Hematopoietic multipotent progenitor cell treated with erythropoietin and hydrocortisone succinate and interleukin-3 and kit ligand, for 8 days (in vitro differentiated cells): Measurements from ENCODE around the gene KRT24.

Source experiments
- DNase-seq: peaks from one replicate; pipeline ENCODE4 v3.0.0-alpha.2; 2015

Gene KRT24

DNA sequence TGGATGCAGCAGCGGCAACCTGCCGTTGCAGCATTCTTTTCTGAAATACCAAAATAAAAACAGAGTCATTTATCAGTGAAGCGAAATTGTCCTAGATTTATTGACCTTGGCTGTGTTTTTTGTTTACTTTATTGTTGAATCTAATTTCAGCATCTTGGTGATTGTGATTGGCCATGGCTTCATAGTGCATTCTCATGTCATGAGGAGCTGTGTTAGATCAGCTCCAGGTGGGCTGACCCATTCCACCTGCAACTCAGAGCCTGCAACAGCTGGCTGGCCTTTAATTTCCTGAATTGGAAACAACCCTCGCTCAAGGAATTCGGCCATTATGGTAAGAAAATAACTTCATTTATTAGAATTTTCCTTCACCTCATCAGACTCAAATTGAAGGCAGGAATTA is 16.4 kb downstream of the KRT24 start:
- no peak for DNase-seq

DNA sequence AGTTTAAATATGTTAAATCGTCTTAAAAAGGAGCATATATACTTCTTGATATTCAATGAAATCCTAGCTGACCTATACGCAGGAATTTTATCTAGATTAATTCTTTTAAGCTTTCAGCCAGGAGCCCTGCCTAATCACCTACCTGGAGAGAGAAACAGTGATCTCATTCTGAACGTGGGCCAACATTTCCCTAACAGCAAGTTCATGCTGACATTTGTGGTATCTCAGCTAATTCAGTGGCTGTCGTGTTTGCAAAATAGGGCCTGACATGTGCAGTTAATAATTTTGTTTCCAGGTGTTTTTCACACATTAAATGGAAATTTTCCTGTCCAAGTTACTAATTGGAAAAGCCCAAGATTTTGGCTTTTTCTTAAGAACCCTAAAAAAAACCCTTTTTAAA is 17.4 kb downstream of the KRT24 start:
- no peak for DNase-seq

DNA sequence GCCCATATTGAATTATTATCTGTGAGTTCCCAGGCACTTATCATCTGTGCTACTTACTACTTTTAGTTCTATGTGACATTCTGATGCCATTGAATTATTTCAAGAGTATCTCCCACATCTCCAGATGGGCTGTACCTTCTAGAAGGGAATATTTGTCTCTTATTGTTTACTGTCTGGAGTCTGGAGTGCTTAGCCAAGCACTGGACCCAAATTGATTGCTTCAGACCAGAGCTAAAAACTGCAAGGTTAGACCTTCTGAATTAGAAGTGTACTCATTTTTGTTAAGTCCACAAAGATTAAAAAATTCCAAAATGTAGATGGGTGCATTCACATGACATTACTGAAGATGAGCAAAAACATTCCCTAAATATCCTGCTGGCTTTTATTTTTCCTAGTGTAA is 22.6 kb downstream of the KRT24 start:
- DNase-seq, result no peak

DNA sequence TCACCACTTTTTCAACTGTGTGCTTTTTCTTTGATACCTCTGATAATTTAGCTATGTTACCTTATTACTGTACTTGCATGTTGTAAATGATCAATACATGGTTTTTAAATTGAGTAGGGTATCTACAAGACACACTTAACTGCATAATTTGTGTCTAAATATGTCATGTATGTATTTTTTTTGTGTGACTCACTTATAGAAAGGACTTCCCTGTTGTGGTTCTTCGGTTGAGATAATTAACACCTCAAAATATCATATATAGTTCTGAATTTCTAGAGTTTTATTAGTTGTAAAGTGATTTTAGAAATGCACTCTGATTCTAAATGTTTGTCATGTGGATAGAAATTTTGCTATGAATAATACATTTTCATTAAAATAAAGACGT is 24.0 kb downstream of the KRT24 start:
- no peak for DNase-seq

DNA sequence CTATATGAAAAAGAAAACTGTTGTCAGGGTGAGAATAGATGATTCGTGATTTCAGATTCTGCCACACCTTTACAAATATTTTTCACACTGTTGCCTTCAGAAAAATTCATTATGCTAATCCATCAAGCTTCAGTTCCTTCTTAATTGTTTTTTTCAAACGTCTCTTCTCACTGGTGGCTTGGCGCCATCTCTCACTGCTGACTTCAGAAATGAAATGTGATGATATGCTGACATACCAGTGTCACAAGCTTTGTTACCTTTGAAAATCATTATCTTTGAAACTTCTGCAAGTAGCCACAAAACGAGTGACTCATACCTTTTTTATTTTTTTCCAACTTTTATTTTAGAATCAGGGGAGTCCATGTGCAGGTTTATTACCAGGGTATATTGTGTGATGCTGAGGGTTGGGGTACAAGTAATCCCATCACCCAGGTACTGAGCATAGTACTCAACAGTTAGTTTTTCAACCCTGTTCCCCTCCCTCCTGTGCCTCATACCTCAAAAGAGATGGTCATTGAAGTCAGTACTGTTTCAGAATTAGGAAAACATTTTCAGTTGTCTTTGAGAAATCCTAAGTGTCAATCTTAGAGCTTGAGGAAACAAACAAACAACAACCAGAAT is 24.5 kb downstream of the KRT24 start:
- DNase-seq, result no peak

DNA sequence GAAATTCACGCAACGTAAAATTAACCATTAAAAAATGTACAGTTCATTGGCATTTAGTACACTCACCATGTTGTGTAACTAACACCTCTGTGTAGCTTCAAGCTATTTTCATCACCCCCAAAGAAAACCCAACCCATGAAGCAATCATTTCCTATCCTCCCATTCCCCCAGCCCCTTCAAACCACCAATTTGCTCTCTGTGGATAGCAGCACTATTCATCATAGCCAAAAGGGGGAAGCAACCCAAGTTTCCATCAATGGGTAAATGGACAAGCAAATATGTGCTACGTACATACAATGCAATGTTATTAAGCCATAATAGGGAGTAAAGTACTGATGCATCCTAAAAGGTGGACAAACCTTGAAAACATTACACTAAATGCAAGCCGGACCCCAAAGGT is 27.6 kb downstream of the KRT24 start:
- no peak for DNase-seq

DNA sequence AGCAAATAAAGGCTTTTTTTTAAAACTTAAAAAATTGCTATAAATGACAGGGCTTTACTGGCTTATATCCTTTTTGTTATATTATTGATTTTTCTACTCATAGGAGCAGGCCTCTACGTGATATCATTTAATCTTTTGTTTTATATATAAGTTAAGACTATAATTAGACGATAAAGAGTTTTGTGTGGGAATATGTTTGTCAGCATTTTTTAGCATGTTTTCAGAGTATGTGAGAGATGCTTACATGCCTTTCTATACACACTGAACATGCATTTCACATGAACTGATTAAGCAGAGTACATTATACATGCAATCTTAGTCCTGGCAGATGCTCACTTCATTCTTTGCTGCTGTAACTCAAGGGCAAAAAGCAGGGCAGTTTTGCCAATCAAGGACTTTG is 30.9 kb downstream of the KRT24 start:
- no peak for DNase-seq

DNA sequence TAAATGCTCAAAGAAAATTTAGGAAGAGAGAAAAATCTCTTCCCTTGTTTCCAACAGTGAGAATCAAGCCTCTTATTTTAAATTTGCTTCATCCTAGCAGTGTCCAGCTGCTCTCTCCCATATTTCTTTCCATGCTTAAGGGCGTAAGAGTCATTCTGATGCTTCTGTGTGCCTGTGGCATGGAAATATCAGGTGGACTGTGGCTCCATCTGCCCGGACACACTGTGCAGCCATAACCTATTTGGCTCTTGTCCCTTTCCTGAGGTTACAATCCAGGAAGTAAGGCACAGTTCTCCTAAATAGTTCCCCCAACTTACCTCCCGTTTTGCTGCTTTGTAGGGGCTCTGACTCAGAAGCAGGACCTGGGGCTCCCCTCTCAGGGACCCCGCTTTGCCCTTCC is 32.3 kb downstream of the KRT24 start:
- DNase-seq, result no peak

DNA sequence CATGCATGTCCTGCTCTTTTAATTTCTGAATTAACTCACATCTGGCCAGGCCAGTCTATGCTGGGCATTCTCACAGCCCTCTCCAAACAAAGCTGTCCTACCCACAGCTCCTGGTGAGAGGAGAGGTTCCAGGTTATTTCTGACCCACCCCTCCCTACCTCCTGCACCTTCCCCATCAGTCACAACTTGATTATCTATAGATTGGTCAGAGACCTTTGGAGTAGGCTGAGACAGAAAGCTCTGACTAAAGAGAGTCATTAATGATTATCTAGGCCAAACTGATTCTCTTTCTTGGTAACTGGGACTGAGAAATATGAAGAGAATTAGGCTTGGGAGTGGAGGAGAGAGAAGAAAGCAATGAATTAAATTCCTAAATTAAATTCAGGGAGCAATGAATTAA is 37.2 kb downstream of the KRT24 start:
- no peak for DNase-seq

DNA sequence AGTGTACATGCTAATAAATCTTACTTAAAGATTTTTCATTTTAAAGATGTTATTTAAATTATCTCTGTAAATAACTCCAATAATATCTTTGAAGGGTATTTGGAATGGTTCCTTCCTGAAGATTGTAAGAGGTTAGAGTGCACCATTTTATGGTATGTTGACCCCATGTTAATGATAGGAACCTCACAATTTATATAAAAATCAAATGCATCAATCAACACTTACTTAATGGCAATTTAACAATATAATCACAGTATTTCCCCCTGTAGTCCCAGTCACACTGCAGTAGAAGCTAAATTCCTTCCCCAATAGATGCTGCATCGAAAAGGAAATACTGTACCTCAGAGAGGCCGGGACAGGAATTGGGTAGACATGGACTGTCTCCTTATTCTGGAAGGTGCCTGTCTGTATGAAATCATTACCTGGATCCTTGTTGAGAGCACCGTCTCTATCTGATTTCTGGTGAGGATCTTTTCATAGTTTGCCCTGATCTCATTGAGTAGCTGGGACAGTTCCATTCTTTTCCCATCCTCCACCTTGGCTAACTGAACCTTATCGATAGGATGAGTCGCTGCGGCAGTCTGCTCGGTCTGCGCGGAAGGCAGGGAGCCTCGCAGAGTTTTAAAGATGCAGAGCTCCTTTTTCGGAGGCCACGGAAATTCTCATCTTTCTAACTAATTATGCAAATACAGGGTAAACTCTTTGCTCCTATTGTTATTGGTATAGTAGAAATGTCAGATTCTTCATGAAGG is 38.8 kb downstream of the KRT24 start, which contains the start of gene KRT222:
KRT222 (minus strand) TSS at position 596 of the 752 bp plus-strand sequence; CDS start at position 518, 78 bp downstream.
- DNase-seq, result no peak

DNA sequence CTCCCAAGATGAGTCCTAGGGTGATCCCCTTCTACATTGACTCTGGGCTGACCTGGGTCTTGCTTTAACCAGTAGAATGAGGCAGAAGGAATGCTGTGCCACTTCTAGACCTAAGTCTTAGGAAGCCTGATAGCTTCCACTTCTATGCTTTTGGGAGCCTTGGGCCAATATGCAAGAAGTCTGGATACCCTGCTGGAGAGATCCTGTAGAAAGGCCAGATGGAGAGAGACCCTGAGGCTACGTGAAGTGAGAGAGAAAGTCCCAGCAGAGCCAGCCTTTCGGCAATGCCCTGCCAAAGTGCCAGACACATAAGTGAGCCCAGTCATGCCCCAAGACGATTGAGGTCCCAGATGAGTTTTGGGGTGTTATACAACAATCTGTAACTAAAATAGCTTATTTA is 40.3 kb downstream of the KRT24 start:
- no peak for DNase-seq

DNA sequence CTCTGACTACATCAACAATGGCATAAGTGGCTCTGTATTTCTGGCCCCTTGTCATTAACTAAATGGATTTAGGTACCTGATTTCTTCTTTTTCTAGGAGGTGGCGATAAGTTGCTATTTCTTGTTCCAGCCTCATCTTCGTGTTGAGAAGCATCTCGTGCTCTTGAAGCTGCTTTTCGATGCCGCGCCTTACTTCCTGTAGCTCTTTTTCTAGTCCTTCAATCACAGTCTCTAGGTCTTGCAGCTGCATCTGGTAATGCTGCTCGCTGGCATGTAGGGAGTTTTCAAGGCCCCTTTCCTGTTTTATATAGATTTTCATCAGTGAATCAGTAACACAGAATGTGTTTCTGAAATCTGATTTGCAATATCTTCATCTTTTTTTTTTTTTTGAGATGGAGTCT is 43.6 kb downstream of the KRT24 start:
- no peak for DNase-seq

DNA sequence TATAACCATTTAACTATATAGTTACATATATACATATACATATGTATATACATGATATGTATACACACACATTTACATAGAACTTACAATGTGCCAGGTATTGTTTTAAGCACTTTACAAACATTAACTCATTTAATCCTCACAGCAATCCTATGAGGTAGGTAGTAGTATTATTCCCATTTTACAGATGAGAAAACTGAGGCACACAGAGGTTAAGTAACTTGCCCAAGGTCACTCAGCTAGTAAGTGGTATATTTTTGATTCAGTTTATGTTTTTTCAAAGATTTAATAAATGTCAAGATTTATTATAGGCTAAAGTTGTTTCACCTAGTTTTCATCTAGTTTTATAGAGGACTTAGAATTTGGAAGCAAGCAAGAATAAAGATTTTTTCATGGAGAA is 45.2 kb downstream of the KRT24 start:
- DNase-seq, result no peak

DNA sequence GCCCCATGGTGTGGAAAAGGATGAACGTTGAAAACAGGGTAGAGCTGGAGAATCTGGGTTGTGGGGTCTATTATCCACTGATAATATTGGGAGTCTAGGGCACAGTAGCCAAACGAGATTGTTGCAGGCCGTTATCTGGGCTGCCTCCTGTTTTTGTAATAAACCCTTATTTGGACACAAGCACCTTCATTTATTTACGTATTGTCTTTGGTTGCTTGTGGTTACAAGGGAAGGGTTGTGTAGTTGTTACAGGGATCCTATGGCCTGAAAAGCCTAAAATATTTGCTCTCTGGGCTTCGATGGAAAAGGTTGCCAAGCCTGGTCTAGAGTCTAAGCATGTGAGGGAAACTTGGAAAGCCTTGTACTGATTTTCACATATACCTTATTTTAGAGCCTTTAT is 51.6 kb downstream of the KRT24 start:
- peak; percentile 10 for DNase-seq

DNA sequence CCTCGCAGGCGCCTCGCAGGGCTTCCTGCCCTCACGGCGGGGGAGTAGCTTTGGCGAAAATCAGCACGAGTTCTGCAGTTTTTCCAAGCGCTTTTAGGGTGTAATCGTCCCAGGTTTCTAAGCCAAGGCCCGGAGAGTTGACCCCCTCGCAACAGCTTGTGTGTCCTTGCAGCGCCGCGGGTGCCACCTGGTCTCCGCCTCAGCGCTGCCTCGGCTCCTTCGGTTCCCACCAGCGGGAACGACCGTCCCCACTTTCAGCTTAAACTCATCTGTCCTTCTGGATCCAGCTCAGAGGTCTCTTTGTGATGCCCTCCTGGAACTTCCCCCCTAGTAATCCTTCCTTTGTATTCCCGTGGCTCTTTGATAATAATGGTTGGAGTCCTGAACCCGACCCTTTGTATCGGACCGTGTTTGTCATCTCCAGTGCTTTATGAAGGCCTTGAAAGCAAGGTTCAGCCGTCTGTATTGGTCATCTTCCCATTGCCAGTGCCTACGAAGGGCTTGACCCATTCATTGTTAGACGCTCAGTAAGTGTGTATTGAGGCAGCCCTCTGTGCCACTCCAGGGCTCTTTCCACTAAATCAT is 55.1 kb downstream of the KRT24 start:
- no peak for DNase-seq
